Gastroesophageal sphincter (tissue), 3 donors: ENCODE results near the gene CMIP.

Experiments
- CTCF ChIP-seq, 4 experiments: fragments of 200-600 bp in 2 of 4; fragments of 450-650 bp in 2 of 4; sonication (generic) in 1 of 4; IDR thresholded peaks; one replicate each; pipeline ENCODE4 v1.5.1; 2017 to 2019; ENCODE audit warnings: antibody characterized with exemption in 4 of 4, mild to moderate bottlenecking in 2 of 4, moderate library complexity in 2 of 4
- EP300 ChIP-seq: sonication (generic); formaldehyde crosslinking; IDR thresholded peaks from one replicate; pipeline ENCODE4 v1.6.1; 2017; ENCODE audit warnings: antibody characterized with exemption, mild to moderate bottlenecking
- POLR2A ChIP-seq, 2 donors: fragments of 450-650 bp; IDR thresholded peaks; one replicate each; pipeline ENCODE4 v1.6.1; 2017; ENCODE audit warnings: antibody characterized with exemption in 2 of 2, mild to moderate bottlenecking in 2 of 2, moderate library complexity in 1 of 2

GRCh38 chr16:81715358-81716196 lies 271.0 kb downstream of the CMIP start:
- TF ChIP-seq CTCF (IDR thresholded peaks at IDR 0.05): no peak
- no peak for TF ChIP-seq POLR2A (IDR thresholded peaks at IDR 0.05)
- no peak for TF ChIP-seq EP300
